ENCODE measurements around the gene OXER1.

The OXER1 gene

GRCh38 chr2:42810121-42810970 is 46.4 kb upstream of the OXER1 start (continued):
- no peak for TF ChIP-seq ZNF211 (tag by site-specific recombination; IDR thresholded peaks at IDR 0.05; ENCODE audit: low read depth)
- TF ChIP-seq OVOL3 (tag by site-specific recombination; IDR thresholded peaks at IDR 0.05): 0 out of 2 replicates have a peak, but pooled peaks have one; percentile 12
- peak; percentile 80 for TF ChIP-seq ZNF629 (tag by site-specific recombination; IDR thresholded peaks at IDR 0.05)
- TF ChIP-seq, protein P1, sequence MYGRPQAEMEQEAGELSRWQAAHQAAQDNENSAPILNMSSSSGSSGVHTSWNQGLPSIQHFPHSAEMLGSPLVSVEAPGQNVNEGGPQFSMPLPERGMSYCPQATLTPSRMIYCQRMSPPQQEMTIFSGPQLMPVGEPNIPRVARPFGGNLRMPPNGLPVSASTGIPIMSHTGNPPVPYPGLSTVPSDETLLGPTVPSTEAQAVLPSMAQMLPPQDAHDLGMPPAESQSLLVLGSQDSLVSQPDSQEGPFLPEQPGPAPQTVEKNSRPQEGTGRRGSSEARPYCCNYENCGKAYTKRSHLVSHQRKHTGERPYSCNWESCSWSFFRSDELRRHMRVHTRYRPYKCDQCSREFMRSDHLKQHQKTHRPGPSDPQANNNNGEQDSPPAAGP (tag by site-specific recombination; IDR thresholded peaks at IDR 0.05): peak; percentile 91
- peak; percentile 75; the same call in 1 of the 2 replicates for TF ChIP-seq GLI4 (tag by site-specific recombination; IDR thresholded peaks at IDR 0.05)
- 0 out of 2 replicates have a peak, but pooled peaks have one; percentile 38 for TF ChIP-seq WT1 (tag by site-specific recombination; IDR thresholded peaks at IDR 0.05)
- TF ChIP-seq ZNF132 (tag by site-specific recombination; IDR thresholded peaks at IDR 0.05; ENCODE audit: borderline replicate concordance): no peak
- peak; percentile 67; the same call in 1 of the 2 replicates for TF ChIP-seq ZNF76 (tag by site-specific recombination; IDR thresholded peaks at IDR 0.05; ENCODE audit: borderline replicate concordance, low read depth)
- peak; percentile 43; the same call in 1 of the 2 replicates for TF ChIP-seq KLF16 (tag by site-specific recombination; IDR thresholded peaks at IDR 0.05)
- peak; percentile 80 for TF ChIP-seq ZNF394 (tag by site-specific recombination; IDR thresholded peaks at IDR 0.05; ENCODE audit: borderline replicate concordance)
- peak; percentile 61; the same call in 1 of the 2 replicates for TF ChIP-seq ZSCAN18 (tag by site-specific recombination; IDR thresholded peaks at IDR 0.05)
- peak; percentile 66; the same call in 1 of the 2 replicates for TF ChIP-seq ZNF558 (tag by site-specific recombination; IDR thresholded peaks at IDR 0.05)
- peak; percentile 65 for TF ChIP-seq SP2 (tag by site-specific recombination; IDR thresholded peaks at IDR 0.05)
- peak; percentile 88 for TF ChIP-seq SP7 (tag by site-specific recombination; IDR thresholded peaks at IDR 0.05)
- TF ChIP-seq ZNF449 (tag by site-specific recombination; IDR thresholded peaks at IDR 0.05): peak; percentile 42; the same call in 1 of the 2 replicates
- TF ChIP-seq, protein P2, sequence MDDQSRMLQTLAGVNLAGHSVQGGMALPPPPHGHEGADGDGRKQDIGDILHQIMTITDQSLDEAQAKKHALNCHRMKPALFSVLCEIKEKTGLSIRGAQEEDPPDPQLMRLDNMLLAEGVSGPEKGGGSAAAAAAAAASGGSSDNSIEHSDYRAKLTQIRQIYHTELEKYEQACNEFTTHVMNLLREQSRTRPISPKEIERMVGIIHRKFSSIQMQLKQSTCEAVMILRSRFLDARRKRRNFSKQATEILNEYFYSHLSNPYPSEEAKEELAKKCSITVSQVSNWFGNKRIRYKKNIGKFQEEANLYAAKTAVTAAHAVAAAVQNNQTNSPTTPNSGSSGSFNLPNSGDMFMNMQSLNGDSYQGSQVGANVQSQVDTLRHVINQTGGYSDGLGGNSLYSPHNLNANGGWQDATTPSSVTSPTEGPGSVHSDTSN (CRISPR knock-in tag; IDR thresholded peaks at IDR 0.05): peak; percentile 83
- TF ChIP-seq ZNF843 (tag by site-specific recombination; IDR thresholded peaks at IDR 0.05): peak; percentile 77
- TF ChIP-seq GLI2 (tag by site-specific recombination; IDR thresholded peaks at IDR 0.05; ENCODE audit: borderline replicate concordance, low read depth): no peak
- TF ChIP-seq, protein P3, sequence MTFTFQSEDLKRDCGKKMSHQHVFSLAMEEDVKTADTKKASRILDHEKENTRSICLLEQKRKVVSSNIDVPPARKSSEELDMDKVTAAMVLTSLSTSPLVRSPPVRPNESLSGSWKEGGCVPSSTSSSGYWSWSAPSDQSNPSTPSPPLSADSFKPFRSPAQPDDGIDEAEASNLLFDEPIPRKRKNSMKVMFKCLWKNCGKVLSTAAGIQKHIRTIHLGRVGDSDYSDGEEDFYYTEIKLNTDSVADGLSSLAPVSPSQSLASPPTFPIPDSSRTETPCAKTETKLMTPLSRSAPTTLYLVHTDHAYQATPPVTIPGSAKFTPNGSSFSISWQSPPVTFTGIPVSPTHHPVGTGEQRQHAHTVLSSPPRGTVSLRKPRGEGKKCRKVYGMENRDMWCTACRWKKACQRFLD (tag by site-specific recombination; IDR thresholded peaks at IDR 0.05): no peak
- TF ChIP-seq ZNF280D (tag by site-specific recombination; IDR thresholded peaks at IDR 0.05): peak; percentile 75; the same call in 1 of the 2 replicates
- TF ChIP-seq ZNF324 (tag by site-specific recombination; IDR thresholded peaks at IDR 0.05): peak; percentile 95
- TF ChIP-seq ZSCAN30 (tag by site-specific recombination; IDR thresholded peaks at IDR 0.05): peak; percentile 76; the same call in 1 of the 2 replicates
- peak; percentile 75 for TF ChIP-seq ZXDB (tag by site-specific recombination; IDR thresholded peaks at IDR 0.05)
- TF ChIP-seq ZNF221 (tag by site-specific recombination; IDR thresholded peaks at IDR 0.05; ENCODE audit: borderline replicate concordance): no peak
- TF ChIP-seq, protein P4, sequence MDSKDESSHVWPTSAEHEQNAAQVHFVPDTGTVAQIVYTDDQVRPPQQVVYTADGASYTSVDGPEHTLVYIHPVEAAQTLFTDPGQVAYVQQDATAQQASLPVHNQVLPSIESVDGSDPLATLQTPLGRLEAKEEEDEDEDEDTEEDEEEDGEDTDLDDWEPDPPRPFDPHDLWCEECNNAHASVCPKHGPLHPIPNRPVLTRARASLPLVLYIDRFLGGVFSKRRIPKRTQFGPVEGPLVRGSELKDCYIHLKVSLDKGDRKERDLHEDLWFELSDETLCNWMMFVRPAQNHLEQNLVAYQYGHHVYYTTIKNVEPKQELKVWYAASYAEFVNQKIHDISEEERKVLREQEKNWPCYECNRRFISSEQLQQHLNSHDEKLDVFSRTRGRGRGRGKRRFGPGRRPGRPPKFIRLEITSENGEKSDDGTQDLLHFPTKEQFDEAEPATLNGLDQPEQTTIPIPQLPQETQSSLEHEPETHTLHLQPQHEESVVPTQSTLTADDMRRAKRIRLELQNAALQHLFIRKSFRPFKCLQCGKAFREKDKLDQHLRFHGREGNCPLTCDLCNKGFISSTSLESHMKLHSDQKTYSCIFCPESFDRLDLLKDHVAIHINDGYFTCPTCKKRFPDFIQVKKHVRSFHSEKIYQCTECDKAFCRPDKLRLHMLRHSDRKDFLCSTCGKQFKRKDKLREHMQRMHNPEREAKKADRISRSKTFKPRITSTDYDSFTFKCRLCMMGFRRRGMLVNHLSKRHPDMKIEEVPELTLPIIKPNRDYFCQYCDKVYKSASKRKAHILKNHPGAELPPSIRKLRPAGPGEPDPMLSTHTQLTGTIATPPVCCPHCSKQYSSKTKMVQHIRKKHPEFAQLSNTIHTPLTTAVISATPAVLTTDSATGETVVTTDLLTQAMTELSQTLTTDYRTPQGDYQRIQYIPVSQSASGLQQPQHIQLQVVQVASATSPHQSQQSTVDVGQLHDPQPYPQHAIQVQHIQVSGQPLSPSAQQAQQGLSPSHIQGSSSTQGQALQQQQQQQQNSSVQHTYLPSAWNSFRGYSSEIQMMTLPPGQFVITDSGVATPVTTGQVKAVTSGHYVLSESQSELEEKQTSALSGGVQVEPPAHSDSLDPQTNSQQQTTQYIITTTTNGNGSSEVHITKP (tag by site-specific recombination; IDR thresholded peaks at IDR 0.05): peak; percentile 48

Data from HEK293 (cell line).